GM10847 (cell line): ENCODE results near the gene ITGBL1.

Experiments used
- POLR2A ChIP-seq: IDR thresholded peaks from 2 replicates; pipeline ENCODE4 v1.6.1; 2011; ENCODE audit not compliant: insufficient read length; ENCODE audit errors: extremely low read depth

The ITGBL1 gene

DNA sequence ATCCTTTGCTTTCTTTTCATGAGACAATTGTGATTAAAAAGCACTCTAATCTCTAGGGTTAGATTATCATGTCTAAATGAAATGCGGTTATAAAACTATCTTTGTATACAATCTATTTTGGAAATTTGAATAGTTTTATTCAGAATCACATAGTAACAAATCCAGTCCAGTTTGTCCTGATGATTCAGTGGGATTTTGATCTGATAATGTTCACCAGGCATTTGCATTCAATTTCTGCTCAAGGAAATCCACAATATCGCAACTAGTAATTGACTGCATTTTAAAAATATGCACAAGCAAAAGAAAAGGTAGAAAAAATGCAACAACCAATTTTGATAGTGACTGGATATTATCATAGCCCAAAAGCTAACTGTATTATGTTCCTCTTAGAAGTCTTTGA, 63.8 kb downstream of the ITGBL1 start:
- no peak for TF ChIP-seq POLR2A

DNA sequence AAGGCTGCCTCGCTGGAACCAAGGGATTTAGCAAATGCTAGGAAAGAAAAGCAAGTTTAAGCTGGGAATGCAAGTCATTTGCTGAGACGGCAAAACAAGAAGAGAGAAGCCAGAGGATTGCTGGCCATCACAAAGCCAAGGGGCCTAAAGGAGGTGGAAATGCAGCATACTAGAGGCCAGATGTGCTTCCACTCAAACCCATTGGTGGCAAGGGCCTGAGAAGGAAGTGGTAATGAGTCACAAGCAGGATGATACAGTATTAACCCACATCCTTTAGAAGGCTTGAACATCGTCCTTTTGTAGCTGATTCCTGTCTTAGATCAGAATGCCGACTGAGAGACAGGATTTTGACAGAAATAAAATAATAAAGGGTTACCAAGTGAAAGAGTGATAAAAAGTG, 68.2 kb downstream of the ITGBL1 start:
- TF ChIP-seq POLR2A = no peak

DNA sequence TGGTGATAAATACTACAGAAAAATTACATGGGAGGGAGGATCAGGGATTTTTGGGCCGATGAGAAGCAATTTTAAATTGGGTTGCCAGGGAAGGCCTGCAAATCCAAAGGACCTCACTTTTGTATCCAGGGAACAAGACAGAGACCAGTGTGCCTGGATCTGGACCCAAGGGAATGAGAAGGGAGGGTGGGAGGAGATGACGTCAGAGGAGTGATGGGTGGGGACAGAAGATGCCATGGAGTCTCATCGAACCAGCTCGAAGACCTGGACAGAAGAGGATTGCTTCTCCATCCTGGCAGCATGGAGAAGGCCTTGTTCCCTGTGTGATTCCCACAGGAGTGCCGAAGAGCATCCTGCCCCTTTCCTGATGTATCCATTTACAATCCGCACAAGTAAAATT, 68.9 kb downstream of the ITGBL1 start:
- TF ChIP-seq POLR2A = no peak

DNA sequence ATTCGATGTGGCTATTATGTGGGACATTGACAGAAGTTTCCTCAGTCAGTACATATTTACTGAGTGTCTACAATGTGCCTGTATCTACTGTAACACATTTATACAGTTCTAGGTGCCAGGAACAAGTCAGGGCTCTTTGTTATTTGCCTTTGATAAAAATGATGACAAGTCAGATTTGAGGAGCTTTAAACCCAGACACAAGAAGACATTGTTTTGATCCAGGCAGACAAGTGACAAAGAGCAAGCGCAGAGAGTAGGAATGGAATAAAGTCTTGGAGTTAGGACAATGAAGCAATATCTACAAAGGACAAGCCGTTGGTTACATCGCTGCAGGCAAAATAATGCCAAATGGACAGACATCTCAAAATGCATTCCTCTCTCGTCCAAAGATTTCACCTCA, 70.1 kb downstream of the ITGBL1 start:
- TF ChIP-seq POLR2A = no peak

DNA sequence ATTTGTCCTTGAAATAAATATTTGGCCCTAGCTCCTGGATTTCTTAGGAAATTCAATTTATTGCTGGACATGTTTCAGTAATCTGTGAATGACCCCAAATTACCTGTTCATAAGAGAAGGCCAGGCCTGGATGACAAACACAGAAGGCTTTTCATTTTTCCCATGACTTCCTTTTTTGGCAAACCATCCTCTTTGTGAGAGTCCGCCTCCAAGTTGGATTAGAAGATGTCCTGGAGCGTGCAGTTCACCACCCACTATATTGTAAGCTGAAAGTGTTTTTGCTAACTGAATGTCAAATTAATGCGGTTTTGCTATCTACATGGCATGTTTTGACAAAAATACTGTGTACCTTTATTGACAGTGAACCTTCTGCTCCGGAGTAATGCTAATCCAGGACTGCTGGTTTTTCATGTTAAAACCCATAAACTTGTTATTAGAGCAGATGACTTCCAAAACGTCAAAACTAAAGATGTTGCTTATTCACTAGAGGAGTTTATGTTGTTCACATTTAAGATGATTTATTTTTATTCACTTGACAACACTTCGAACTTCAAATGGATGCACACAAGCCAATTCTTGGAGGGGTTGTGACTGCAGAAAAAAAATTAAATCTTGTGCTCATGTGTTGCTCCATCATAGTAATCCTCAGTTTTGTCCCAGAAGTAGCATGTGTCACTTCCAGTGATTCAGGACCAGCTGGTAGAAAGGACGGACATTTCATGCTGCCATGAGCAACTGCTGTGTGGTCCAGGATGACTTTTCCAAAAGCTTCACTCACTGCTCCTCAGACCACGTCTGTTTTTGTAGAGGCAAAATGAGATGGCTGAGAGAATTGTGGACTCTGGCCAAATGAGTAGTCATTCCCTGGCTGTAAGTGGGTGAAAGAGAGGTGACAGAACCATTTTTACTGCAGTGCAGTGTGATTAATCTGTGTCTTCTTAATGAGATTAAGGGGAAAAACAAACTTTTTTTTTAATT, 71.0 kb downstream of the ITGBL1 start:
- no peak for TF ChIP-seq POLR2A

DNA sequence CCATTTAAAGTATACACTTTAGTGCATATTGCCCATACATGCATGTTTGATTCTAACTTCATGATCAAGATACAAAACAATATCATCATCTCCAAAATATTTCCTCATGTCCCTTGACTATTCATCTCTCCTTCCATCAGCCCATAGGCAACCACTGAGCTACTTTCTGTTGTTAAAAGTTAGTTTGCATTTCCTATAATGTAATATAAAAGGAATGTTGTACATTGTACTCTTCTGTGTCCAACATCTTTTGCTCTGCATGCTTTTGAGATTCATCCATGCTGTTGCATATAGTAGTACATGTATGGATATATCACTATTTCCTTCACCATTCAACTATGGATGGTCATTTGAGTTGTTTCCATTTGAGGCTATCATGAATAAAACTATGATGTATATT, 74.7 kb downstream of the ITGBL1 start:
- TF ChIP-seq POLR2A = no peak

DNA sequence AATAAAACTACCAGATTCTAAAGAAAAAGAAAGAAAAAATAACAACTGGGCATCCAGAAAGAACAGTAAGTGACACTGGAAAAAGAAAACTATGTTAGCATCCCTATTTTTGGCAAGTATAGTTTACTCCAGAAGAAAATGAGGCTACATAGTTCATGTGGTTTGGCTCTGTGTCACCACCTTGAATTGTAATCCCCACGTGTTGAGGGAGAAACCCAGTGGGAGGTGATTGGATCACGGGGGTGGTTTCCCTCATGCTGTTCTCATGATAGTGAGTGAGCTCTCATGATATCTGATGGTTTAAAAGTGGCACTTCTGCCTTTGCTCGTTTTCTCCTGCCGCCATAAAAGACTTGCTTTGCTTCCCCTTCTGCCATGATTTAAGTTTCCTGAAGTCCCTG, 76.9 kb downstream of the ITGBL1 start:
- TF ChIP-seq POLR2A = no peak

DNA sequence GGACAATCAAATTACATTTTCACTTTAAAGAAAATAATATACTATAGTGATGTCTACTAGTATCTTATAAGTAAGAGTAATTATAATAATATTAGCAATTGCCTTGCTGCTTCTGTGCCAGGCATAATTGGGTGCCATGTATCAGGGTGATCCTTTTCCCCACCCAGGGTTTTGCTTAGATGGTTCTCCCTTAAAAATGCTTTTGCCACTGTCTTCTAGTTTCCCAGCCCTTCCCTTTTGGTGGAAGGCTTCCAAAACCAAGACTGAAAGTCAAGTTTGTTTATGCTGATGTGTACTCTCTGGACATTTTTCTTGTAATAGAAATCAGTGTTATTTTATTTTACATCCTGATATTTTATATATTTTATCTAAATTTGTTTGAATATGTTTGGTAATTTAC, 77.8 kb downstream of the ITGBL1 start:
- no peak for TF ChIP-seq POLR2A

DNA sequence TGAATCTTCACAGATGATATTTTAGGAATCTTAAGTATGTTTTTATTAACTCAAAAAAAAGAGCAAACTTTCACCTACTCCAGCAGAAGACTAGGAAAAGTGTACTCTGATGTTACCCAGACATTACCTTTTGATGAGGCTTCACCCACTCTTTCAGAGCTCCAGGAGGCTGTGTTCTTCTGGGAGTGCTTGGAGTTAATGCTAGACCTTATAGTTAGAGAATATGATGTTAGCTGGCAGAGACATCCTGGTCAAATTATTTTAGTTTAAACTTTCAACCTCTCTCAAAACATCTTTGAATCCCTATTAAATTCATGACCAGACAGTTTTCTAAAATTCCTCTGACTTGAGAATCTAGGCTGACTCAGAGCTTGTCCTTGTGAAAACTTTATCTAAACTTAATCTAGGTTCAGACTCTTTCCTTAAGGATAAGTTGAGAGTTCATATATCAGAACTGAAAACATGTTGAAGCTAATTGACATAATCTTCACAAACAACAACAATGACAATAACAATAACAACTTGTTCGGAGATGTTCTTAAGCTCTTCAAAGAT, 82.8 kb downstream of the ITGBL1 start:
- no peak for TF ChIP-seq POLR2A

DNA sequence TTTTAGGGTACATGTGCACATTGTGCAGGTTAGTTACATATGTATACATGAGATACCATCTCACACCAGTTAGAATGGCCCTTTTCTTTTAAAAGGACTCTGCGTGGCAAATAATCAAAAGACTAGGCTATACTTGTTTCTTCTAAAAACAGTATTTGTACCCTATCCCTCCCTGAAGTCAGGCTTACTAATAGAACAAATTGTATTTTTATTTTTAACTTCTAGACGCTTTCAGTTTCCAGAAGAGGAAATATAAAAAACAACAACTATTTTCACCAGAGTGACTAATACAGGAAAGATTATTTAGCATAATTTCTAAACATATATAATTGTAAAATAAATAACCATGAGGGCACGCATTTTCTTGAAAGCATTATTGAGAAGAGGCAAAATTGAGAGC, 83.6 kb downstream of the ITGBL1 start:
- TF ChIP-seq POLR2A = no peak

DNA sequence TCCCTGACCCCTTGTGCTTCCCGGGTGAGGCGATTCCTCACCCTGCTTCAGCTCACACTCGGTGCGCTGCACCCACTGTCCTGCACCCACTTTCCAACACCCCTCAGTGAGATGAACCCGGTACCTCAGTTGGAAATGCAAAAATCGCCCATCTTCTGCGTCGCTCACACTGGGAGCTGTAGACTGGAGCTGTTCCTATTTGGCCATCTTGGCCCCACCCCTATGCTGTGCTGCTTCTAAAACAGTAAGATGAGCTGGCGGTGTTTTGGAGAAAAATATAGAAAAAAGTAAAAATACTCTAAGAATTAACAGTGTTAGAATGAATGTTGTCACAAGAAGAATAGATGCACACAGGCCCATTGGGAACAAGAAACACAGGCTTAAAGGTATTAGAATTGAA, 92.5 kb downstream of the ITGBL1 start:
- no peak for TF ChIP-seq POLR2A

DNA sequence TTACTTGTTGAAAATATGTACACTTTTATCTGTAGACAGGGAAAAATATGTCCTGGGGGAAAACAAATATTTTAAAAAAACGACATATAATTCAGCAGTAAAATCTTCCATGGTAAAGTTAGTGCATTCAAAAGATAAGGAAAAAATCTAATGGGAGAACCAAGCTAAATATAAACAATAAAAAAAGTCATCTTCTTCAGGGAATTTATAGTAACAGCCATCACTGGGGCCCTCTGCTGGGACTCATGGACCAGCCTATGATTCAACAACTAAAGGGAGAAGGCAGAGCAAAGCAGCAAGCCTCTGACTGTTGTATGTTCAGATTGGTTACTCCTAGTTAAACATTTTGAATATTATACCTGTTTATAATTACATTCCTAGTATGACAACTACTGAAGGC, 93.0 kb downstream of the ITGBL1 start:
- no peak for TF ChIP-seq POLR2A

DNA sequence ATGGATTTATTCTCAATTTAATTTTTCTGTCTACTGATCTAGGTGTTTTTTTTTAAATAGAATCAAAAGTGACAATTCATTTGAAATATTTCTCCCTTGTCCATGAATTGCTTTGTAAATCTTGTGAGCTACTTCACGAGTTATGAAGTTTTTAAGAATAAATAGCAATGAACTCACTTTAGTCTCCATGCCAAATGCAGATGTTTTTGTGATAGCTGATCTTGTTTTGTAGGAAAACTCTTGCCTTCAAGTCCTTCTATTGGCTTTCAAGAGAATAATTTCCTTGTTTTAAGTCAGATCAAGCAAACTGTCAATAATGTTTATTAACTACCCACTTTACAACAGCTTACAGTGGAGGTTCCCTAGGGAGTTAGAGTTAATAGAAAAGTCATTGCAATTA, 99.8 kb downstream of the ITGBL1 start:
- no peak for TF ChIP-seq POLR2A

DNA sequence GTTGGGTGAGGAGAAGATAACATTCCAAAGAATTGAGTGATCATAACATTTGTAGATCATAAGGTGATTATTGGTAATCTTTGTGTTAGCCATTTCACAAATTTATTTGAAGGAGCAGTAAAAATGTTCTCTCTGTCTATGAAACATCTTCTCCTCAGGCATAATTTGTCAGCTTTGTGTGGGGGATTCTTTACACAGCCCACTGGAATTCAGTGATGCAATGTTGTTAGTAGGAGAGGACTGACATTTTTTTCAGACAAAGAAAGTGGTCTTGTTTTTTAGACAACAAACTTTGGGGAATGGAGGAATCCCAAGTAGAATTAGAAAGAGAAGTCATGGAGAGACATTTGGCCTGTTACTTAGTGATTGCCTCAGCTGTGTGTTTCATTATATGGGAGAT, 100.3 kb downstream of the ITGBL1 start:
- TF ChIP-seq POLR2A = no peak

DNA sequence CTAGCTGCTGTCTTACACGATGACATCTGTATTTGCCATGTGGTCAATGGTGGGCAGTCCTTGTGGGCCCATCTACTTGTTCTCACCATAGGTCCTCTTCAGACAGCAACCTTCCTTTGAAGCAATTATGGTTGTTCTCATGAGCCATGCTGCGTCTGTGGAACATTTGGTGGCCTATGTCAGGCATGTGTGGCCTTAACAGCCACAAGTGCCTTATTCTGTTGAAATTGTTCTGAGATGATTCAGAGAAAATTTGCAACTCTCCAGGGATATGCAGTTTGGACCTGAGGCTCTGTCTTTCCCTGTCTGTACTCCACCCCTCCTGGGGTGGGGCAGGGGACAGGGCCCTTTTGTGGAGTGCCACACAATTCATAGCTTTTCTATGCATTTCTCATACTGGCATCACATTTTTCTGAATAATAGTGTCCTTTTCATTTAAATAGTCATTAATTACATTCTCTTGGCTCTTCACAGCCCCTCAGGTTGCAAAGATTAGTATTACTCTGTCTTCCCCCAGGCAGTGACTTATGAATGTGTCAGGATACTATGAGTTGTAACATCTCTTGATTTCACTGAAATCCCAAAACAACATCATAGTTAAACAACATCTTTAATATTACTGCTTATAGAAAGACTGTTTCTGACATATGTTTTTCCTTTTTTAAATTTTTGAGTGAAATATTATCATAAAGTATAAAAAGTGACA, 102.1 kb downstream of the ITGBL1 start:
- no peak for TF ChIP-seq POLR2A

DNA sequence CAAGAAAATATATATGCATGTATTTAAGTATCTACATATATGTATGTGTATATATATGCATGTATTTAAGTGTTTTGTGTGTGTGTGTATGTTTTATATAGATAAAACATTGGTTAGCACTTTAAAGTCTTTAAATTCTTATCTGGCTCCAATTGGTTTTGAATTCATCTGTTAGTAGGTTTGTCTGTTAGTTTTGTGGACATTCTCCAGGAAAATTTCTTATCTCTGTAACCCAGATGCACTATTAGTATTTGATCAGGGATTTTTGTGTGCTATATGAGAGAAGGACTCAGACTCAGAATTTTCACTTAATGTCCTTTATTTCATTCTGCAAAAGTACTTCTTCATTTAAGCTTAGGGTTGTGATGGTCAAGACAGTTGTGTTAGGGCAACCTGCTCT, 103.1 kb downstream of the ITGBL1 start:
- no peak for TF ChIP-seq POLR2A

DNA sequence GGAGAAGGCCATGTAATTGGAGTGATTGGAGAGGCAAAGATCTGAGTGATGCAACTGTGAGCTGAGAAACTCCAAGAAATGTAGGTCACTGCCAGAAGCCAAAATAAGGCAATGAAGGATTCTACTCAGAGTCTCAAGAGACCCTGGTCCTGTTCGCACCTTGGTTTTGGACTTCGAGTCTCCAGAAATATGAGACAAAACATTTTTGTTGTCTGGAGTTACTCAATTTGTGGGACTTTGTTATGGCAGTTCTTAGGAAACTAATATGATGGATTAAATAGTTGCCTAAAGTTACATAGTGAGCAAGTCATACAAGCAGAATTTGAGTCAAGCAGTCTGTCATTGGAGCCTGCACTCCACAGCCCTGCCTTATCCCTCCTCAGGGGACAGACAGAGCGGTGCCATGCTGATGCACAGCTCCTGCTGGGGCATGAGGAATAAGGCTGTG, 104.2 kb downstream of the ITGBL1 start:
- no peak for TF ChIP-seq POLR2A

DNA sequence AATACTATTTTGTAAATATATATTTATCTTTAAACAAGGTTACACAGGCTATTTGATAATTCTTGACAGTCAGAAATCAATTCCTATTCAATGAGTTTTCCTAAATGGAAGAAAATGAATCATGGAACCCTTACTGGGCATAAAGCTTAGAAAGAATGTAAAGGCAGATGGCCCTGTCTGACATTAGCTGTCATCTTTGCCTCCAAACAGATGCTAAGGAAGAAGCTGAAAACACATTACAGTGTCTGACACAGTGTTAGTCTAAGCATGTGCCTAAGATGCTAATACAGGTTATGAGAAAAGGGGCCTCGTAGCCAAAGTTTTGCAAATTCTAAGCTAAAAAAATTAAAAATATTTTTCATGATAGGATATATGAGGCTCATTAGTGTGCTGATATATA, 112.8 kb downstream of the ITGBL1 start:
- TF ChIP-seq POLR2A = no peak
